ENCODE results near the gene STK39. TPM values are rescaled to one million over a fixed set of nuclear protein-coding genes. Genes with fewer than 3 reads are reported as not detected.

Gene STK39
- total RNA-seq, 1 experiment from 2014 or later = 15.9 TPM

- POLR2A ChIA-PET (ENCODE audit: low non-redundant PET) = no interaction called here
- intact Hi-C loops (cut with micrococcal nuclease; ENCODE audit: unreplicated experiment) = no loop called here
Observed at GRCh38 chr2:167943368-167943767, 304.0 kb downstream of the STK39 start.

GRCh38 chr2:167942366-167943081 is 304.9 kb downstream of the STK39 start:
- Histone ChIP-seq H3K4me1 (ENCODE audit: insufficient read depth, low read length, poor library complexity, severe bottlenecking) (no peaks in the 10 kb centered on the region), H3K36me3 (ENCODE audit: insufficient read depth, low read length, poor library complexity, severe bottlenecking) (no peaks in the 10 kb centered on the region), H3K9me3 (ENCODE audit: low read depth, low read length, poor library complexity, severe bottlenecking) (no peaks in the 10 kb centered on the region), H3K4me3 (ENCODE audit: low read depth, low read length, poor library complexity, severe bottlenecking) (no peak overlapping the region), H3K27me3 (replicated peaks; ENCODE audit: insufficient read depth, low read depth, low read length, poor library complexity) (no peaks in the 10 kb centered on the region), H3K27ac (ENCODE audit: low read depth, low read length, poor library complexity, severe bottlenecking) (no peak overlapping the region)
- BruUV-seq (replicated peaks) = no TSS peak
- intact Hi-C loops (cut with micrococcal nuclease; ENCODE audit: unreplicated experiment) = no loop called here
- DNase-seq (ENCODE audit: low spot score) = no peak
- ChIA-PET CTCF (no interaction called here), POLR2A (ENCODE audit: low non-redundant PET) (no interaction called here)
- TF ChIP-seq CTCF (conservative IDR thresholded peaks at IDR 0.05; ENCODE audit: low read depth, low read length) = no peak
- no peak for TF ChIP-seq EZH2 (IDR thresholded peaks at IDR 0.05; ENCODE audit: borderline replicate concordance, low read depth, low read length, poor library complexity, severe bottlenecking)

More at GRCh38 chr2:167943368-167943767, 304.0 kb downstream of the STK39 start:
- no peak overlapping the region for H3K27ac ChIP-seq (ENCODE audit: low read depth, low read length, poor library complexity, severe bottlenecking)
- no peak for TF ChIP-seq CTCF (conservative IDR thresholded peaks at IDR 0.05; ENCODE audit: low read depth, low read length)
- no peak for TF ChIP-seq EZH2 (IDR thresholded peaks at IDR 0.05; ENCODE audit: borderline replicate concordance, low read depth, low read length, poor library complexity, severe bottlenecking)
- no peaks in the 10 kb centered on the region for H3K27me3 ChIP-seq (replicated peaks; ENCODE audit: insufficient read depth, low read depth, low read length, poor library complexity)
- no peaks in the 10 kb centered on the region for H3K36me3 ChIP-seq (ENCODE audit: insufficient read depth, low read length, poor library complexity, severe bottlenecking)
- no peak for DNase-seq (ENCODE audit: low spot score)
- no peaks in the 10 kb centered on the region for H3K9me3 ChIP-seq (ENCODE audit: low read depth, low read length, poor library complexity, severe bottlenecking)
- no TSS peak for BruUV-seq (replicated peaks)
- H3K4me1 ChIP-seq (ENCODE audit: insufficient read depth, low read length, poor library complexity, severe bottlenecking) = no peaks in the 10 kb centered on the region
- no peak overlapping the region for H3K4me3 ChIP-seq (ENCODE audit: low read depth, low read length, poor library complexity, severe bottlenecking)
- CTCF ChIA-PET = no interaction called here

- Histone ChIP-seq H3K27ac (ENCODE audit: low read depth, low read length, poor library complexity, severe bottlenecking) (no peak overlapping the region), H3K4me3 (ENCODE audit: low read depth, low read length, poor library complexity, severe bottlenecking) (no peak overlapping the region), H3K9me3 (ENCODE audit: low read depth, low read length, poor library complexity, severe bottlenecking) (no peaks in the 10 kb centered on the region), H3K36me3 (ENCODE audit: insufficient read depth, low read length, poor library complexity, severe bottlenecking) (no peaks in the 10 kb centered on the region), H3K4me1 (ENCODE audit: insufficient read depth, low read length, poor library complexity, severe bottlenecking) (no peaks in the 10 kb centered on the region), H3K27me3 (replicated peaks; ENCODE audit: insufficient read depth, low read depth, low read length, poor library complexity) (no peaks in the 10 kb centered on the region)
- ChIA-PET POLR2A (ENCODE audit: low non-redundant PET) (no interaction called here), CTCF (no interaction called here)
- intact Hi-C loops (cut with micrococcal nuclease; ENCODE audit: unreplicated experiment) = no loop called here
- DNase-seq (ENCODE audit: low spot score) = no peak
- BruUV-seq (replicated peaks) = no TSS peak
- TF ChIP-seq CTCF (conservative IDR thresholded peaks at IDR 0.05; ENCODE audit: low read depth, low read length) (no peak), EZH2 (IDR thresholded peaks at IDR 0.05; ENCODE audit: borderline replicate concordance, low read depth, low read length, poor library complexity, severe bottlenecking) (no peak)
Observed at GRCh38 chr2:167941604-167942003, 305.8 kb downstream of the STK39 start.

Data from A673 (cell line).